GM19463 (cell line): ENCODE measurements around the gene ATXN1.
"Not testable (repeated sequence)": the region's sequence is repeated elsewhere in the genome, so short reads cannot be mapped to it uniquely, and the experiment has no call there.

Source experiments
- ATAC-seq: cut with Tn5 transposase; IDR thresholded peaks from one replicate; pipeline ENCODE4 v1.9.1; 2021; ENCODE audit warnings: mild to moderate bottlenecking, moderate library complexity; ENCODE audit not compliant: unreplicated experiment

The ATXN1 gene

DNA sequence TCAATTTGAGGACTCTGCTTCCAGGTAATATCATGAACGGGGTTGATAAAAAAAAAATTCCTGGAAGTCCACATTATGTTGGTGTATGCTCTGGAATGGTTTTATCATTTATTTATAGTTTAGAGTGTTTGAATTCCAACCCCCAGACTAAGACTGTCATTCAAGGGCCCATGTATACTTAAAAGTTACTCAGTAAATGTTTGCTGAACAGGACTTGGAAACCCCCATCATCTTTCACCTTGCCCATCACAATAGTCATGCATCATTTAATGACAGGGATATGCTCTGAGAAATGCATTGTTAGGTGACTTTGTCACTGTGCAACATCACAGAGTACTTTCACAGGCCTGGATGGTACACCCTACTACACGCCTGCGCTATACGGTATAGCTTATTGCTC, 104.8 kb downstream of the ATXN1 start:
- no peak for ATAC-seq

DNA sequence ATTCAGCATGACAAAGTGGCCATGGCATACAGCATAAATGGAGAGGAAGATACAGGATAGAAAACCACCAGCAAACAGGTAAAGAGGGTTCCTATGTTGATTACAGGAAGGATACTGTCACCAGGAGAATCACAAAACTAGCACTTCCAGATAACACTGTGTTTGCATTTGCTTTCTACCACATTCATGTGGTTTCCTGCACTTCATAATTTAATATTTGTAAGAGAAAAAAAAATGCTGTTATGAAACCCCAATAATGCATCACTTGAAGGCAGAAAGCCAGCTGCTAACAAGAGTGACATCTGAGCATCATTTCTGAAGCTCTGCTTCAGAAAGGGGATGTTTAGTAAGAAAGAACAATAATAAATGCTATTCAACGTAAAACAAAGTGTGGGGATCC, 106.6 kb downstream of the ATXN1 start:
- ATAC-seq: no peak

DNA sequence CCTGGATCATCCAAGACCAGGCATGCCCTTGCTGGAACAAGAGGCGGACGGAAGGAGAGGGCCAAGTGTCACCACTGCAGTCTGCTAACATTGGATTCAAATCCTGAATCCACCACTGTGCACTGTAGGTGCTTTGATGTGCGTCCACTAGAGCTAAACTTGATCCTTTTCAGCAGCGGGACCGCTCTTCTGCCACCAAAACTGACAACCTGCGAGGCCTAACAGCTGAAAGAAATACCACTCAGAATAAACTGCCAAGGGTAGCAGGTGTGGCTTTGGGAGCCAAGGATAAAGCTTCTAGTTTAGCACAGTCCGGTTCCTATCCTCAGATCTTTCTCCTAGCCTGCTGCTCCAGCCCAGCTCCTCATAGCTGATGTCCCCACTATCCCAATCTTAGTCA, 108.0 kb downstream of the ATXN1 start:
- ATAC-seq: no peak

DNA sequence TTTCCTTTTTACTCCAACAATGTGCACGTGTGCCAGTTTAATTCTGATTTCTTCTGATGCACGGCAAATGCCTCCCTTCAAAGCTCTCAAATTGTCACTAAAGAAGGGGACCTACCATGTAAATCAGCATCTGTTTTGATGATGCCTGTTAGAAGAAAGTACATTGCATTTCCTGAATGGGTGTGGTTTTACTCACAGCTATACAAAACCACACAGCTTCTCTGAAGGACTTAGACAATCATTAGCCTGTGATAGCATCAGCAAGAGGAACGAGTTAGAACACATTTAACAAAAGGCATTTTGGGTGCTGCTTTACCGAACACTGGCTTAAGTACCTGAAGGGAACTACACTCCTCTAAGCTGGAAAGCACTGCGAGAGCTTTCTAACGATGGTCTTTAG, 109.4 kb downstream of the ATXN1 start:
- peak; percentile 97 for ATAC-seq

DNA sequence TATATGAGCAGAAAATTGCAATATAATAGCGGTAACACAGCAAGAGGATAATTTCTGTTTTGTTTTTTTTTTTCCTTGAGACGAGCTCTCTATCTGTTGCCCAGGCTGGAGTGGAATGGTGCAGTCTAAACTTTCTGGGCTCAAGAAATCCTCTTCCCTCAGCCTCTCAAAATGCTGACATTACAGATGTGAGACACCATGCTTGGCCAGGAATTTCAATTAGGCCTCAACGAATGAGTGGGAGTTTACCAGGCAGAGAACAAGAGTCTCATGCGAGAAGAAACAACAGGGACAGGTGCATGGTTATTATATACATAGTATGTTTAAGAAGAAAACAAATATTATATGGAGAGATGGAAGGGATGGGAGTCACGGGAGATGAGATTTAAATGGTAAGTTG, 111.4 kb downstream of the ATXN1 start:
- no peak for ATAC-seq

DNA sequence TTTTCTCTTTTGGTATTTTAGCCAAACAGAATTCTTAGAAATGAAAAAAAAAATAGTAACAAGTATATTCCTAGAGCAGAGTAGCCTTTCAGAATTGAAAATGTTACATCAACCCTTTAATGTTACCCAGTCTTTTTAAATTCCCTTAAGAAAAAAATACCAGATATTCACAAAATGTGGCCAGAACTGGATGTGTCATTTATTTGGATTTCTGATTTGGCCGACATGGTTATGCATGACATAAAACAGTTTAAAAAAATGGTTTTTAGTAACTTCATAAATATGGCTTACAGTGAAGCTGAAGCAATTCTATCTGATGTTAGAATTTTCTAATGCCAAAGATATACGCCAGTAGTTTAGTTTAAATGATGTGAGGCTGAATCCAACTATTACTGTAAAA, 112.0 kb downstream of the ATXN1 start:
- ATAC-seq: no peak

DNA sequence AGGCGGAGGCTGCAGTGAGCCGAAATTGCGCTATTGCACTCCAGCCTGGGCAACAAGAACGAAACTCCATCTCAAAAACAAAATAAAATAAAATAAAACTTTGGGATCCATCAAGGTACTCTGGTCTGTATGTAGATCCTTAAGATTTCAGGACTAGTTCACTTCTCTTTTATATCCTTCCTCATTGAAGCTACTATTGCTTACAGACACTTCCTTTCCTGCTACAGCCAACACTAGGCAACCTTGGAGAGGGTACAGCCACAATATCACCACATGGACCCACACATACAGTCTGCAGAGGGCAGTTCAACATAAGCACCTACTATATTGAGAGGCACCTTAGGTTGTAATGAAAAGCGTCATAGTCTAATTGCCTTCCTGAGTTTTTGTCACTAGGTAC, 113.3 kb downstream of the ATXN1 start:
- no peak for ATAC-seq

DNA sequence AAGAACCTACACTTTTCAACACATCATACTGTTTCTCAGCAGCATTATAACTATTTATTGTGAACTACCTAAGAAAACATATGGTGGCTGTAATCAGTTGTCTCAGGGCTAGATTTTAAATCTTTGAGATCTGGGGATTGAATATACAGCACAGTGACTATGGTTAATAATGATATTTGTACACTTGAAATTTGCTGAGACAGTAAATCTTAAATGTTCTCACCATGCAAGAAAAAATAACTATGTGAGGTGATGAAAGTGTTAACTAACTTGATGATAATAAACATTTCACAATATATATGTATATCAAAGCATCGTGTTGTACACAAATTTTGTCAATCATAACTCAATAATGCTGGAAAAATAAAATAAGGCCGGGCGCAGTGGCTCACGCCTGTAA, 113.8 kb downstream of the ATXN1 start:
- no peak for ATAC-seq

DNA sequence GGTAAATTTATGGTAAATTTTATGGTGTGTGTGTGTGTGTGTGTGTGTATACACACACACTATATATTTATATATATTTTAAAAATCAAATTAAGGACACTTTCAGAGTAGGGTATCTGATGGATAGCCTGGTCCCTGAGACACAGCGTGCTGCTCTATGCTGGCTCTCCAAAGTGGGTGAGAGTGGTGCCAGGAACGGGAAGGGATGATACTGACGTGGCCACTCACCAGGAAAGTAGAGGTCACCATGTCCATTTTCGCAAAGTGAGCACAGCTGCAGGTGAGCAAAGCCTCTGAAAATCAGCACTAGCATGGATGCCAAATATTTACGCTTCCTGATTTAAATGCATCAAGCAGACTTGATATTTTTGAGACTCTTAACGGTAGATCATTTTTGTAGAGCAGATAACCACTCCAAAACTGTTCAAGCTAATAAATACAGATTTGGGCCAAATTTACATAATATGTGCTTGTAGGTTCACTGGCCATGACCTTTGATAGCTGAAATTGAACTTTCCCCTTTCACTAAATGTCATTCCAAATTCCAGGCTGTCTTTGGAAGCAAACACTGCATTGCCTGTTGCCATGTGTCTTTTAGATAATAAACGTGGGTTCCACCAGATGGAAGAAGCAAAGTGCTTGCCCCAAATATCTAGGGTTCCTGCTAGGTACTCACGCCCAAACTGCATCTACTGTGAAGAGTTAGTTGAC, 116.6 kb downstream of the ATXN1 start:
- ATAC-seq: no peak

DNA sequence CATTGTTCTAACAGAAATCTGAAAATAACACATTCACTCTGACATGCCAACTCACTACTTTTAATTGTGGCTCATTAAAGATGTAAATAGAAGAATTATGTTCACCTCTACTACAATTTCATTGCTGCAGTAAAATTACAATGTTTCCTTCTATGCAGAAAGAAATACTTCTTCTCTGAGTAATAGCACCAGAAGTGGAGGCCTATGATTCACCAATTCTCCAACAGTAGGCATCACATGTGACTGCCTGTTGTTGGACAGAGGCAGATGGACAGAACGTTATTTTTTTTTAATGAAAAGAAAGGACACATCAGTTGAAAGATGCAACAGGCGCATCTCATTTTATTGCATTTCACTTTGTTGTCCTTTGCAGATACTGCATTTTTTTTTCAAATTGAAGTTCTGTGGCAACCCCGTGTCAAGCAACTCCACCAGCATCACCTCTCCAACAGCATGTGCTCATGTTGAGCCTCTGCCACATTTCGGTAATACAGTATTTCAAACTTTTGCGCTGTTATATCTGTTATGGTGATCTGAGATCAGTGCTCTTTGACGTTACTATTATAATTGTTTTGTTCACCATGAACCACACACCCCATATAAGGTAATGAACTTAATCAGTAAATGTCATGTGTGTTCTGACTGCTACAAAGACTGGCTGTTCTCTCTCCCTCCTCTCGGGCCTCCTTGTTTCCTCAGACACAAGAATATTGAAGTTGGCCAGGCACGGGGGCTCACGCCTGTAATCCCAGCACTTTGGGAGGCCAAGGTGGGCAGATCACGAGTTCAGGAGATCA, 121.4 kb downstream of the ATXN1 start:
- ATAC-seq: no peak

DNA sequence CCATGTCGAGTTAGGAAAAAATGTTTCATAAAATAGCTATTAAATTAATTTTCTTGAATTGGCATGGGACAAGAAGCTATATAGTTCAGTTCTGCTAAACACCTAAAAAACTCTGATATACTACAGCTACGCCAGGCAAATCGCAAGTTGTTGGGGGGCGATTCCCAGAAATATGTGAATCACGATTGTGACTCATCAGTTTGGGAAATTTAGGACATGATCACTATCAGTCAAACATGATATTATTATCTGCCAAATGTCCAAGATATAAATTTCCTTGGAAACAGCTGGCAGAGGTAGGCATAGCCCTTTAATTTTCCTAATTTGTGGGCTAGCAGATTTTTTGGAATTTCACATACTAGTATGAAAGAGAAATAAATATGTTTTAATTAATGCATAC, 123.6 kb downstream of the ATXN1 start:
- ATAC-seq: no peak

DNA sequence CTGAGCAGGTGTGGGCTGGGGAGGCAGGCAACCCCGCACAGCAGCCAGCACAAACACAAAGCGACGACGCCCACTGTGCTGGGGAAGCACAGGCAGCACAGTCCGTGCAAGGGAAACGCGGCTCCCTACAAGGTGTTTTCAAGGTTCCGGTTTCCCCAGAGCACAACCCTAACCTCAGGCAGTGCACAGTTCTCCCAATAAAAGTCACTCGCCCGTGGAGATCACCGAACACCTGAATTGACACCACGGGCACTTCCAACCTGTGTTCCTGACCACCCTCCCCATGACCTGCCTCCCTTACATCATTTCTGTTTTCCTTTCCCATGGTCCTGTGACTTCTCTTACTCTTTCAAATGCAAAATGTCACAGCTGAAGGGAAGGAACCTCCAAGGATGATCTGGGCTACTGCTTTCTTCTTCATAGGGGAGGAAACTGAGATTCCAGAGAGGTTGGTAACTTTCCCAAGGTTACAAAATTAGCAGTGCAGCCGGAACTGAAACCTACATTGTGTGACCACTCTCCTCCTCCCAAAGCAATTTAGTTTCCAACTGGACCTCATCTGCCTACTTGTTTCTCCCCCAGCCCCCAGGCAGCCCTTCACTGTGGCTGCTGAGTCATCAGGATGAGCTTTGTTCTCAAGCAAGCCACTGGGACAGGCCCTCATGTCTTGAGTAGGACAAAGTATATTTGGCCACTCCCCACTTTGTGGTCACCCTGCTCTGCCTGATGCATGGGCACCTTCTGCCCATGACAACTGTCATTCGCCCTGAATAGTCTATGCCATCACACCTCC, 125.3 kb downstream of the ATXN1 start:
- peak; percentile 56 for ATAC-seq

DNA sequence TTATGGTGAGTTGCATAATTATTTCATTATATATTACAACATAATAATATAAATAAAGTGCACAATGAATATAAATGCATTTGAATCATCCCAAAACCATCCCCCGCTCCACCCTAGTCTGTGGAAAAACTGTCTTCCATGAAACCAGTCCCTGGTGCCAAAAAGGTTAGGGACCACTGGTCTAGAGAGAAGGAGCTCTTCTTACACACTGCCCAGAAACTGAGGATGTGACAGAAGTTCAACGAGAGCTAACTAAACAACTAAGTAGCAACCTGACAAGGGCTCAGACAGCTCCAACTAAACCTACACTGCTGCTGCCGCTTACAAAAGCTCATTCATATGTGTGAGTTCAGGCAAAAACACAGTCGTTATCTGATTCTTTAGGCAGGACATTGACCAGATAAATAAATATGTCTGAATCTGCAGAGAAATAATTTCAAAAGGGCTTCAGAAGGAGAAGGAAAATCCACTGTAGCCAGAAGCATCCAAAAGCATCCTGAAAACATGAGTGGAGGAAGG, 125.9 kb downstream of the ATXN1 start:
- ATAC-seq: no peak

DNA sequence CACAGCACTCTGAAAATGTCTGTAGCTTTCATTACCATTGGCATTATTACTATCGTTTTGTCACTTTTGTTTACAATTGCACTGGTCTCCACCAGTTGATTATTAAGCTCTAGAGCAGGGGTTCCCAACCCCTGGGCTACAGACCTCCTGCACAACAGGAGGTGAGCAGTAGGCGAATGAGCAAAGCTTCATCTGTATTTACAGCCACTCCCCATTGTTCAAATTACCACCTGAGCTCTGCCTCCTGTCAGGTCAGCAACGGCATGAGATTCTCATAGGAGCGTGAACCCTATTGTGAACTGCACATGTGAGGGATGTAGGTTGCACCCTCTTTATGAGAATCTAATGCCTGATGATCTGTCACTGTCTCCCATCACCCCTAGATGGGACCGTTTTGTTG, 126.4 kb downstream of the ATXN1 start:
- ATAC-seq: no peak

DNA sequence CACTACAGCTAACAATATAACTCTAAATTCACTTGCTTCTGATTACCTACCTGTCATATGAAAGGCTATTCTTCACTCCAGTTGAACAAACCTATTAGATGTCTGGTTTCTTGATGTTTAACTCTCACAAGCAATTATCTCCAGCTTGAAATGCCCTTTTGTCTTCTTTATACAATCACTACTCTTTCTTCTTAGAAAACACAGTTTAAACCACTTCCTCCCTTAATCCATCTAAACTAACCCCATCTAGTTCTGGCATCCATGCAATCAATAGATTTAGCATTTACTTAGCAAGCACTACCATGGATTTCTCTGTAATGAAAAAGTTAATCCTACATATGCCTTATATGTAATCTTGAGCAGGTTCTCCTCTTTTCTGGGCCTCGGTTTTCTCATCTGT, 127.3 kb downstream of the ATXN1 start:
- no peak for ATAC-seq

DNA sequence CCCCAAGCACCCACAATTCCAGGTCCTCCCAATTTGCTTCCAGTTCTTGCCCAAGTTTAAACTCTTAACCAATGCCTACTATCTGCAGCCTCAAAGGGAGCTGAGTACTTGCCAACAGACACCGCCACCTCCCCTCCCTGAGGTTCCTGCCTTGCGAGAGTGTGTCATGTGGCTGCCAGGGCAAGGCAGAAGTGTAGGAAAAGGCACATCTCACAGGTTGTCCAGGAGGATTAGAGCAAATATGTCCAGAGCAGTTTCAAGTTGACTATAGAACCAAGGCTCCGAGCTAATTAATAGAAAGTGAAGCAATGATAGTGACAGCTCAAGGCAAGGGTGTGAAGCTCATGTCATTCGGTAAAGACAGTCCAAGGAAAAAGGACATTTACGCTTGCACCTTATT, 127.8 kb downstream of the ATXN1 start:
- ATAC-seq: no peak

DNA sequence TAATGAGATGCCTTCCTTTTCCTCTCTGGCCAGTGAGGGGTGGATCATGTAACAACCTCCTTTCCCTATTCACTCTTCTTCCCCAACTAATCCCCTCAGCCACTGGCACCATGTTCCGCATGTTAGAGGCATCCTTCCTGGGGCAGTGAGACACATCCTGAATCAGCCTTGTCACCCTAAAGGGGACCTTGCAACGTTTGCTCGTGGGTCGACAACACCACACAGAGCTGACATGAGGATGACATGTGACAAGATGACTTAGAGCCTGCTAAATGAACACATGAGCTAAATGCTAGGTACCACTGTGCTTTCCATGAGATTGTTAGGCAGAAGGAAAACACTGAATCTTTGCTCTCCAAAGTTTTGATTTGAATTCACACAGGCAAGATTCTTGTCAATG, 129.2 kb downstream of the ATXN1 start:
- no peak for ATAC-seq

DNA sequence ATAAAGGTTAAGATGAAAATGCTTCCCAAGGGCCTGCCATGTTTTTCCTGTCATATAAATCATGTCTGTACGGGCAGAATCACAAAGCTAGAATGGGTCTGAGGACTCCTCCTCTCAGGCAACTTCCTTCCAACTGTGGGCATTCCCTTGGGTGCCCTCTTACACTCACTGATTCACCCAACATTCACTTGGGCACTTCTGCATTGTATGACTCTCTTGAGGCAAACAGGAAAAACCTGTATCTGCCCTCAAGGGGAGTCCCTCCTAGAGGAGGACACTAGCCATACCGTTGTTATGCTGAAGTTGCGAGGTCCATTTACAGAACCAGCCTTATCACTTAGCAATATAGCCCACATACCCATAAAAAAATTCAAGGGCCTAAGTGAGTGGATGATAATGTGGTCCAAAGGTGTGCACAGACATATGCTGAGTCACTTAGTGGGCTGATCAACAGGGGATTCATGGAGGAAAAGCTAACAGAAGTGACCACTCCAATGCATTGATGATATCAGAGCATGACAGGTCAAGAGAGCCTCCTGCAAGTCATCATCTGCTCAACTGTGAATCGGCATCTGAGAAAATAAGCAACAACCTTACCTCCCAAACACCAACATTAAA, 131.1 kb downstream of the ATXN1 start:
- no peak for ATAC-seq

DNA sequence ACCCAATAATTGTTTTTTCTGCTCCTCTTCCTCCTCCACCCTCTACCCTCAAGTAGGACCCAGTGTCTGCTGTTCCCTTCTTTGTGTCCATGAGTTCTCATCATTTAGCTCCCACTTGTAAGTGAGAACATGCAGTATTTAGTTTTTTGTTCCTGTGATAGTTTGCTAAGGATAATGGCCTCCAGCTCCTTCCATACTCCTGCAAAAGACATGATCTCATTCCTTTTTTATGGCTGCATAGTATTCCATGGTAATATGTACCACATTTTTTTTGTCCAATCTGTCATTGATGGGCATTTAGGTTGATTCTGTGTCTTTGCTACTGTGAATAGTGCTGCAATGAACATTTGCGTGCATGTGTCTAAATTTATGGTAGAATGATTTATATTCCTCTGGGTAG, 132.7 kb downstream of the ATXN1 start:
- ATAC-seq: not testable (repeated sequence)

DNA sequence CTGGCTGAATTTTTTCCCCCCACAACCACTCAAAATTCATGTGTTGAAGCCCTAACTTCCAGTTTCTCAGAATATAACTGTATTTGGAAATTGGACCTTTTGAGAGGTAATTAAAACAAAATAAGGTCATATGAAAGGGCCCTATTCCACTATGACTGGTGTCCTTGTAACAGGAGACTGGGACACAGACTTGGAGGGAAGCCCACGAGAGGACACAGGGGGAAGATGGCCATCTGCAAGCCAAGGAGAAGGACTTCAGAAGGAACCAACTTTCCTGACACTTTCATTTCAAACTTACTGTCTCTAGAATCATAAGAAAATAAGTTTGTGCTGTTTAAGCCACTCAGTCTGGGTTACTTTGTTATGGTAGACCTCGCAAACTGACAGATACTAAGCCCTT, 134.6 kb downstream of the ATXN1 start:
- no peak for ATAC-seq
